GM10248 (cell line): ENCODE data around the gene DYNLT2B.
A peak's percentile ranks its signal among the peaks of the same experiment; 100 is the strongest.
"Not testable (repeated sequence)": the region's sequence is repeated elsewhere in the genome, so short reads cannot be mapped to it uniquely, and the experiment has no call there.

Experiments used
- CTCF ChIA-PET: fragments of 300-600 bp; sonication (Branson Sonifier 250); formaldehyde crosslinking; extraction: SDS; loops from one replicate; lab custom pipeline; 2021; ENCODE audit warnings: antibody characterized with exemption; lab: Yijun Ruan, JAX
- POLR2A ChIA-PET: fragments of 350-650 bp; sonication (Branson Sonifier 250); formaldehyde crosslinking; extraction: SDS; loops from one replicate; lab custom pipeline; 2020; ENCODE audit warnings: antibody characterized with exemption; lab: Yijun Ruan, JAX
- DNase-seq: peaks from one replicate; pipeline ENCODE4 v3.0.0; 2012; ENCODE audit errors: extremely low spot score
- CTCF ChIP-seq: IDR thresholded peaks from 2 replicates; pipeline ENCODE4 v1.5.1; 2012; ENCODE audit warnings: mild to moderate bottlenecking, low read depth; ENCODE audit errors: extremely low read depth, missing control alignments, control extremely low read depth

Gene DYNLT2B

GRCh38 chr3:196354132-196354531, 36.1 kb upstream of the DYNLT2B start:
- ChIA-PET CTCF (interaction anchor here (0.9 to 1.1 kb wide), 3 partner anchors 8 to 73 kb away, joined by 3 to 4 read pairs (median 3); no protein-coding TSS in a partner anchor), POLR2A (interaction anchor here (0.6 kb wide), 1 partner anchor 15 kb away, joined by 4 read pairs; no protein-coding TSS in a partner anchor)
- no peak for TF ChIP-seq CTCF
- DNase-seq = no peak

- ChIA-PET CTCF (interaction anchor here (0.9 to 1.9 kb wide), 4 partner anchors 10 to 99 kb away, joined by 3 to 6 read pairs (median 4); no protein-coding TSS in a partner anchor), POLR2A (no interaction called here)
- DNase-seq = no peak
- no peak for TF ChIP-seq CTCF
Observed at GRCh38 chr3:196351541-196351940, 33.5 kb upstream of the DYNLT2B start.

- POLR2A ChIA-PET = interaction anchor here (0.5 kb wide), 1 partner anchor 109 kb away, joined by 7 read pairs; no protein-coding TSS in a partner anchor
- CTCF ChIA-PET = interaction anchor here (0.6 to 1.9 kb wide), 4 partner anchors 9 to 17 kb away, joined by 3 to 6 read pairs (median 3); no protein-coding TSS in a partner anchor
- DNase-seq = no peak
- no peak for TF ChIP-seq CTCF
Observed at GRCh38 chr3:196350067-196350466, 32.0 kb upstream of the DYNLT2B start.

- CTCF ChIA-PET = no interaction called here
- POLR2A ChIA-PET = no interaction called here
- TF ChIP-seq CTCF = no peak
- DNase-seq = no peak
Observed at GRCh38 chr3:196348698-196349097, 30.7 kb upstream of the DYNLT2B start.

- DNase-seq = peak; percentile 45
- ChIA-PET CTCF (no interaction called here), POLR2A (no interaction called here)
- no peak for TF ChIP-seq CTCF
Observed at GRCh38 chr3:196344663-196345062, 26.6 kb upstream of the DYNLT2B start.

GRCh38 chr3:196343917-196344316, 25.9 kb upstream of the DYNLT2B start:
- CTCF ChIA-PET = interaction anchor here (1.0 kb wide), 1 partner anchor 90 kb away, joined by 3 read pairs; no protein-coding TSS in a partner anchor
- POLR2A ChIA-PET, DNase-seq: not testable (repeated sequence)

- ChIA-PET CTCF (interaction anchor here (1.2 to 2.7 kb wide), 2 partner anchors 10 to 17 kb away, joined by 6 to 7 read pairs; no protein-coding TSS in a partner anchor), POLR2A (interaction anchor here (0.6 kb wide), 1 partner anchor 31 kb away, joined by 4 read pairs; no protein-coding TSS in a partner anchor)
- no peak for TF ChIP-seq CTCF
- DNase-seq = no peak
Observed at GRCh38 chr3:196341137-196341536, 23.1 kb upstream of the DYNLT2B start.
